Measurements from ENCODE around the gene PDS5B.

GRCh38 chr13:32674503-32674902, 88.3 kb downstream of the PDS5B start:
- TF ChIP-seq CTCF (IDR thresholded peaks at IDR 0.05) = no peak
- TF ChIP-seq POLR2A (IDR thresholded peaks at IDR 0.05) = no peak
